Measurements from ENCODE around the gene FKBP9.

- TF ChIP-seq RAD21 (conservative IDR thresholded peaks at IDR 0.05) (peak; percentile 1), MXI1 (conservative IDR thresholded peaks at IDR 0.05; ENCODE audit: poor library complexity, severe bottlenecking) (no peak)
These were observed 13.8 kb upstream of the FKBP9 start for GRCh38 chr7:32943252-32944030.

Data from neural cell (in vitro differentiated cells).